Astrocyte (in vitro differentiated cells and primary cell): ENCODE data around the gene ARL15. TPM values are rescaled to one million over a fixed set of nuclear protein-coding genes. Genes with fewer than 3 reads are reported as not detected.
A peak's percentile ranks its signal among the peaks of the same experiment; 100 is the strongest.

Experiments
- DNase-seq: peaks from one replicate; pipeline ENCODE4 v3.0.0-alpha.2; 2010; ENCODE audit warnings: low read depth
- FAIRE-seq: peaks from 2 replicates; lab custom pipeline; 2011; peaks lifted over from hg19 to GRCh38; lab: Jason Lieb, UNC
- H2AFZ ChIP-seq: 2 replicates; pipeline ENCODE4 v1.6.0; 2012; ENCODE audit warnings: low read depth, low read length, inconsistent platforms
- H3K27ac ChIP-seq: 2 replicates; pipeline ENCODE4 v1.5.1; 2011; ENCODE audit warnings: low read depth, low read length, inconsistent platforms
- H3K27me3 ChIP-seq: 2 replicates; pipeline ENCODE4 v1.6.0; 2011; ENCODE audit warnings: low read length, inconsistent platforms; ENCODE audit not compliant: insufficient read depth
- H3K36me3 ChIP-seq: 2 replicates; pipeline ENCODE4 v1.5.1; 2011; ENCODE audit warnings: low read length, inconsistent platforms; ENCODE audit not compliant: insufficient read depth
- H3K4me1 ChIP-seq: 2 replicates; pipeline ENCODE4 v1.5.1; 2011; ENCODE audit warnings: low read length, inconsistent platforms; ENCODE audit not compliant: insufficient read depth
- H3K4me2 ChIP-seq: 2 replicates; pipeline ENCODE4 v1.6.0; 2012; ENCODE audit warnings: low read length, inconsistent platforms
- H3K4me3 ChIP-seq: 2 replicates; pipeline ENCODE4 v1.5.1; 2011; ENCODE audit warnings: low read depth, mild to moderate bottlenecking, low read length, inconsistent platforms; ENCODE audit not compliant: insufficient read depth
- H3K79me2 ChIP-seq: 2 replicates; pipeline ENCODE4 v1.6.0; 2012; ENCODE audit warnings: mild to moderate bottlenecking, low read length, inconsistent platforms; ENCODE audit not compliant: insufficient read depth
- H3K9ac ChIP-seq: 2 replicates; pipeline ENCODE4 v1.6.0; 2012; ENCODE audit warnings: mild to moderate bottlenecking, low read length, inconsistent platforms
- H3K9me3 ChIP-seq: 2 replicates; pipeline ENCODE4 v1.5.1; 2012; ENCODE audit warnings: low read depth, mild to moderate bottlenecking, low read length, inconsistent platforms; ENCODE audit not compliant: insufficient read depth
- H4K20me1 ChIP-seq: 2 replicates; pipeline ENCODE4 v1.6.0; 2012; ENCODE audit warnings: low read length, inconsistent platforms; ENCODE audit not compliant: insufficient read depth
- H3K27ac Mint-ChIP-seq: one replicate; pipeline ENCODE4 v1.8.0; 2021; ENCODE audit warnings: mild to moderate bottlenecking, mixed read lengths; ENCODE audit not compliant: unreplicated experiment
- H3K27me3 Mint-ChIP-seq: one replicate; pipeline ENCODE4 v1.8.0; 2021; ENCODE audit warnings: low read depth, mixed read lengths; ENCODE audit not compliant: unreplicated experiment
- H3K36me3 Mint-ChIP-seq: one replicate; pipeline ENCODE4 v1.8.0; 2021; ENCODE audit warnings: low read depth, mixed read lengths; ENCODE audit not compliant: unreplicated experiment
- H3K4me1 Mint-ChIP-seq: one replicate; pipeline ENCODE4 v1.8.0; 2021; ENCODE audit warnings: low read depth, mixed read lengths; ENCODE audit not compliant: unreplicated experiment
- H3K4me3 Mint-ChIP-seq: one replicate; pipeline ENCODE4 v1.8.0; 2021; ENCODE audit warnings: mild to moderate bottlenecking, moderate library complexity, mixed read lengths; ENCODE audit not compliant: unreplicated experiment
- H3K9me3 Mint-ChIP-seq: one replicate; pipeline ENCODE4 v1.8.0; 2021; ENCODE audit warnings: mild to moderate bottlenecking, mixed read lengths; ENCODE audit not compliant: unreplicated experiment
- CTCF ChIP-seq: IDR thresholded peaks from 2 replicates; pipeline ENCODE4 v1.5.1; 2011; ENCODE audit warnings: low read depth, mild to moderate bottlenecking, inconsistent platforms, low read length, moderate library complexity; ENCODE audit not compliant: insufficient read depth
- EZH2 ChIP-seq: IDR thresholded peaks from 2 replicates; pipeline ENCODE4 v1.6.1; 2012; ENCODE audit warnings: mild to moderate bottlenecking, low read length, inconsistent platforms; ENCODE audit not compliant: insufficient read depth
- total RNA-seq: library from RNA; stranded (reverse); gene quantifications from 2 replicates; pipeline ENCODE4 v1.2.1, GENCODE V29; 2021

The ARL15 gene
- total RNA-seq, 1 donor from 2014 or later = 29.1 TPM

GRCh38 chr5:53994148-53994547 lies 316.2 kb downstream of the ARL15 start:
- no peak overlapping the region for H2AFZ ChIP-seq
- H3K9ac ChIP-seq = no peak overlapping the region
- DNase-seq (peak; percentile 54), FAIRE-seq (no peak)
- H3K4me1 ChIP-seq = no peaks in the 10 kb centered on the region
- peaks cover 15% of the 10 kb centered on the region for H3K4me1 Mint-ChIP-seq
- no peaks in the 10 kb centered on the region for H3K9me3 Mint-ChIP-seq
- H3K9me3 ChIP-seq = no peaks in the 10 kb centered on the region
- TF ChIP-seq CTCF = no peak
- TF ChIP-seq EZH2 = no peak
- H3K4me2 ChIP-seq = no peak overlapping the region
- H3K4me3 Mint-ChIP-seq = no peak overlapping the region
- no peaks in the 10 kb centered on the region for H4K20me1 ChIP-seq
- no peaks in the 10 kb centered on the region for H3K27me3 Mint-ChIP-seq
- no peak overlapping the region for H3K4me3 ChIP-seq
- no peaks in the 10 kb centered on the region for H3K27me3 ChIP-seq
- no peaks in the 10 kb centered on the region for H3K36me3 ChIP-seq
- no peak overlapping the region for H3K27ac ChIP-seq
- no peaks in the 10 kb centered on the region for H3K79me2 ChIP-seq
- H3K36me3 Mint-ChIP-seq = no peaks in the 10 kb centered on the region
- peak overlapping the region; percentile 41 for H3K27ac Mint-ChIP-seq

DNA sequence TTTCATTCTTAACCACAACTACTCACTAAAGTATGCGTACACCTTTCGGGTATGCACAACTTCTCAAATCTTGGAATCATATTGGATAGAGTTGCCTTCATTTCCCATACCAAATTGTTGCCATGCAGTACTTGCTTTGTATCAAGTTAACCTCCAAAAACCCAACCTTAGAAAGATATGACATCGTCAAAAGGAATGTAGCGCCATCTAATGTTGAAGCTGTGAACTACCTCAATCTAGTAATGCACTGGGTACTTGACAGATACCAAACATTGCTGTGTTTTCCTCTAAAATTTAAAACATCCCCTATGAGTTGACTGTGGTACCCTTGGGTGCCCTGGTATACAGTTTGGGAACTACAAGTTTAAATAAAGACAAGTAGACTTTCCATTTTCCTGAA lies 318.4 kb downstream of the ARL15 start:
- Histone ChIP-seq H3K4me3 (no peak overlapping the region), H3K9me3 (no peaks in the 10 kb centered on the region), H3K27me3 (no peaks in the 10 kb centered on the region), H4K20me1 (no peaks in the 10 kb centered on the region), H3K4me1 (no peaks in the 10 kb centered on the region), H3K79me2 (no peaks in the 10 kb centered on the region), H3K4me2 (no peak overlapping the region), H2AFZ (no peak overlapping the region), H3K27ac (no peak overlapping the region), H3K36me3 (no peaks in the 10 kb centered on the region), H3K9ac (no peak overlapping the region)
- Mint-ChIP-seq H3K9me3 (no peaks in the 10 kb centered on the region), H3K4me3 (no peak overlapping the region), H3K4me1 (peaks cover 7% of the 10 kb centered on the region), H3K27ac (no peak overlapping the region), H3K27me3 (no peaks in the 10 kb centered on the region), H3K36me3 (no peaks in the 10 kb centered on the region)
- DNase-seq (no peak), FAIRE-seq (no peak)
- TF ChIP-seq EZH2 (no peak), CTCF (peak; percentile 16)

DNA sequence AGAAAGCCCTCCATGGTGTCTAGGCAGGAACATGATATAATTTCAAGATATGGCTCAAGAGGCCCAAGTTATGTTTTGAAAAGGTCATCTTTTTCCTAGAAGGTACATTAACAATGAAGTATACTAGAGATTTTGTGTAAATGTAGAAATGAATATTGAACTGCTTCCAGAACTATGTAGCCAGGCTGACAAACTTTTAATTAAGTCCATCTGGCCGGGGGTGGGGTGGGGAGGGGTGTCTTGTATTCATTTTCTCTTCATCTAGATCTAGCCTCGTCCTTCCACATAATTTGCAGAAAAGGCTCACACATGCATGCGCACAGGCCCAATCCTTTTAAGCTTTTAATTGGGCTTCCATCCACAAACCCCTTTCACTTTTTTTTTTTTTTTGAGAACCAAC lies 323.3 kb downstream of the ARL15 start:
- no peak overlapping the region for H3K27ac ChIP-seq
- H3K4me2 ChIP-seq = no peak overlapping the region
- H3K36me3 ChIP-seq = no peaks in the 10 kb centered on the region
- no peak for FAIRE-seq
- Mint-ChIP-seq H3K4me3 (no peak overlapping the region), H3K9me3 (peaks cover 8% of the 10 kb centered on the region), H3K4me1 (no peaks in the 10 kb centered on the region), H3K27ac (no peak overlapping the region), H3K36me3 (no peaks in the 10 kb centered on the region), H3K27me3 (no peaks in the 10 kb centered on the region)
- H4K20me1 ChIP-seq = no peaks in the 10 kb centered on the region
- H3K79me2 ChIP-seq = no peaks in the 10 kb centered on the region
- H3K9ac ChIP-seq = no peak overlapping the region
- DNase-seq = no peak
- no peak overlapping the region for H2AFZ ChIP-seq
- TF ChIP-seq EZH2 (no peak), CTCF (no peak)
- no peaks in the 10 kb centered on the region for H3K27me3 ChIP-seq
- no peaks in the 10 kb centered on the region for H3K9me3 ChIP-seq
- H3K4me1 ChIP-seq = no peaks in the 10 kb centered on the region
- H3K4me3 ChIP-seq = no peak overlapping the region
